Heart right ventricle (tissue), 16 donors: ENCODE results near the gene PABPC1L. TPM values are rescaled to one million over a fixed set of nuclear protein-coding genes. Genes with fewer than 3 reads are reported as not detected.

ENCODE experiments used
- ATAC-seq, 8 donors: fragments of 200-7000 bp; cut with Tn5 transposase; one replicate each; pipeline ENCODE4 v1.9.1; 2020; ENCODE audit warnings: mild to moderate bottlenecking in 8 of 8, moderate library complexity in 8 of 8, moderate number of reproducible peaks in 1 of 8
- DNase-seq, 2 donors: peaks; one replicate each; pipeline ENCODE4 v3.0.0-alpha.2; 2020
- H3K27ac ChIP-seq, 10 donors: fragments of 200-600 bp; sonication (generic) in 2 of 10; one replicate each; pipeline versions ENCODE4 v1.5.0 to v1.8.0; 2020 to 2022; ENCODE audit warnings: mild to moderate bottlenecking in 3 of 10
- H3K27me3 ChIP-seq, 7 donors: fragments of 200-600 bp; one replicate each; pipeline ENCODE4 v1.8.0; 2021 to 2022; ENCODE audit warnings: mild to moderate bottlenecking in 2 of 7
- H3K36me3 ChIP-seq, 9 donors: fragments of 200-600 bp; sonication (generic) in 1 of 9; one replicate each; pipeline versions ENCODE4 v1.5.0 to v1.8.0; 2020 to 2022; ENCODE audit warnings: mild to moderate bottlenecking in 2 of 9
- H3K4me1 ChIP-seq, 9 donors: fragments of 200-600 bp; sonication (generic) in 1 of 9; one replicate each; pipeline versions ENCODE4 v1.5.0 to v1.8.0; 2020 to 2022; ENCODE audit warnings: mild to moderate bottlenecking in 4 of 9
- H3K4me3 ChIP-seq, 10 donors: fragments of 200-600 bp; sonication (generic) in 2 of 10; one replicate each; pipeline versions ENCODE4 v1.5.0 to v1.8.0; 2020 to 2022; ENCODE audit warnings: mild to moderate bottlenecking in 7 of 10, moderate library complexity in 2 of 10
- H3K9me3 ChIP-seq, 11 donors: fragments of 200-600 bp in 10 of 11; sonication (generic) in 2 of 11; one replicate each; pipeline versions ENCODE4 v1.5.0 to v1.8.0; 2013 to 2022; ENCODE audit warnings: mild to moderate bottlenecking in 2 of 11, control low read depth in 1 of 11, moderate library complexity in 1 of 11
- CTCF ChIP-seq, 9 donors: fragments of 200-600 bp; sonication (generic) in 2 of 9; IDR thresholded peaks; one replicate each; pipeline versions ENCODE4 v1.5.0 to v1.8.0; 2021 to 2022; ENCODE audit warnings: antibody characterized with exemption in 9 of 9, mild to moderate bottlenecking in 5 of 9, moderate library complexity in 1 of 9
- WGBS, 2 donors: extraction: QIAGEN DNeasy Blood & Tissue Kit; methylation state at CpG; one replicate each; pipeline ENCODE4 v1.1.7; 2013; ENCODE audit warnings: inconsistent platforms in 1 of 2; 5-methylcytosine and 5-hydroxymethylcytosine counted together
- intact Hi-C, 10 donors: fragments of 100-400 bp; cut with DNase I; formaldehyde crosslinking; loops; one replicate each; pipeline versions ENCODE4 v1.11.1 to v1.14.2; 2022
- polyA plus RNA-seq, 2 donors: library from polyadenylated mRNA; stranded (reverse); fragments of 200-250 nt; gene quantifications; one replicate each; pipeline ENCODE4 v1.2.3, GENCODE V29; 2013
- total RNA-seq, 10 donors: library from RNA; stranded (reverse); fragmentation: NEBNext Ultra II Directional in 3 of 10; extraction: Animal tissue kit (Norgen Biotek cat#: 25700) in 3 of 10; gene quantifications; one replicate each; pipeline versions ENCODE4 v1.2.1 to v1.2.4, GENCODE V29; 2021 to 2023
- donor health status: Arrhythmogenic right ventricular cardiomyopathy.
- donor health status: ischemic (EF 13 %, LVEDD 7.1; RV severe dilation, severe dysfunction).
- donor health status: healthy with polysubstance abuse.
- donor health status: DM: no; HTN: yes; CAD: no.
- donor health status: DM: no; HTN: no; CAD: no.
- donor health status: ischemic (EF 25% LVEDD 6.9; RV normal size, moderate dysfunction).
- donor health status: ischemic (EF 25% LVEDD 5.7; RV mildly dilated, moderate dysfunction).
- donor health status: healthy.
- donor health status: DM: yes; HTN: yes; CAD: no.
- donor health status: Ischemic cardiomyopathy.
- donor health status: ischemic (EF 35%, LVEDD 5.7; RV mildly dilated, moderate dysfunction).
- donor health status: nonischemic (EF 11% LVEDD 7.7; RV severe dilation, severe dysfunction).
- donor health status: DM: yes; HTN: yes; CAD: no.
- donor health status: PGD.
- donor health status: ischemic (EF 29% LVEDD 5.4; RV normal size, mild dysfunction).
- donor health status: nonischemic (EF 23%, LVEDD 6.1; RV moderate dilation, normal function).

Gene PABPC1L
- total and polyA plus RNA-seq, 12 donors, result 0.89 to 14.3 (median 1.9) TPM

DNA sequence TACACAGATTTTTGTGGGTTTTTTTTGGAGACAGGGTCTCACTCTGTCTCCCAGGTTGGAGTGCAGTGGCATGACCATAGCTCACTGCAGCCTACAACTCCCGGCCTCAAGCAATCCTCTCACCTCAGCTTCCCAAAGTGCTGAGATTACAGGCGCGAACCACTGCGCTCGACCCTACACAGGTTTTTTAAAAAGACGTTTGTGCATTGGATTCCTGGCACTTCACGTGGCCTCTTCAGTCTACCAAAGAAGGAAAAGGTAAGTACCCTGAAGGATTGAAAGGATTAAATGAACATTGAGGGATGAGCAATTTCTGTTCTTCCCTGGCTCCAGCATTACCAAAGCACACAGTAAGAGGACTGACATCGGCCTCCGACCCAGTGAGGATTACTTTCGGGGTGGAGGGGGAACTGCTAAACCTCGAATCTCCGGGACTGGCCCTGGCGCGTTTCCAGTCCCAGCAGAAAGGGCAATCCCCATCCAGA lies 24.9 kb upstream of the PABPC1L start:
- no peak for TF ChIP-seq CTCF (IDR thresholded peaks at IDR 0.05)
- H3K4me1 ChIP-seq, result peaks cover 4 to 47% (median 43%) of the 10 kb centered on the region in 9 donors
- H3K27ac ChIP-seq, result peak overlapping the region in 9 of 10 donors; percentile 97 to 99 (median 99)
- peak overlapping the region; percentile 60 to 99 (median 96) for H3K4me3 ChIP-seq
- DNase-seq, result no peak
- peak in 5 of 8 donors; percentile 1 to 25 (median 5) for ATAC-seq
- WGBS, 2 donors, result 6% methylated on average over 14 of the region's 14 CpGs
- no peaks in the 10 kb centered on the region for H3K27me3 ChIP-seq
- H3K9me3 ChIP-seq, result no peaks in the 10 kb centered on the region
- intact Hi-C loops, result loop anchor here in 6 of 10 donors (5.0 to 10.0 kb wide), 3 partner anchors 77 to 82 kb away; partner anchors contain the start of genes STK4 (in 5 of the 6) and TOMM34 (in 2 of the 6)
- H3K36me3 ChIP-seq, result peaks cover 0 to 16% (median 0%) of the 10 kb centered on the region in 9 donors

DNA sequence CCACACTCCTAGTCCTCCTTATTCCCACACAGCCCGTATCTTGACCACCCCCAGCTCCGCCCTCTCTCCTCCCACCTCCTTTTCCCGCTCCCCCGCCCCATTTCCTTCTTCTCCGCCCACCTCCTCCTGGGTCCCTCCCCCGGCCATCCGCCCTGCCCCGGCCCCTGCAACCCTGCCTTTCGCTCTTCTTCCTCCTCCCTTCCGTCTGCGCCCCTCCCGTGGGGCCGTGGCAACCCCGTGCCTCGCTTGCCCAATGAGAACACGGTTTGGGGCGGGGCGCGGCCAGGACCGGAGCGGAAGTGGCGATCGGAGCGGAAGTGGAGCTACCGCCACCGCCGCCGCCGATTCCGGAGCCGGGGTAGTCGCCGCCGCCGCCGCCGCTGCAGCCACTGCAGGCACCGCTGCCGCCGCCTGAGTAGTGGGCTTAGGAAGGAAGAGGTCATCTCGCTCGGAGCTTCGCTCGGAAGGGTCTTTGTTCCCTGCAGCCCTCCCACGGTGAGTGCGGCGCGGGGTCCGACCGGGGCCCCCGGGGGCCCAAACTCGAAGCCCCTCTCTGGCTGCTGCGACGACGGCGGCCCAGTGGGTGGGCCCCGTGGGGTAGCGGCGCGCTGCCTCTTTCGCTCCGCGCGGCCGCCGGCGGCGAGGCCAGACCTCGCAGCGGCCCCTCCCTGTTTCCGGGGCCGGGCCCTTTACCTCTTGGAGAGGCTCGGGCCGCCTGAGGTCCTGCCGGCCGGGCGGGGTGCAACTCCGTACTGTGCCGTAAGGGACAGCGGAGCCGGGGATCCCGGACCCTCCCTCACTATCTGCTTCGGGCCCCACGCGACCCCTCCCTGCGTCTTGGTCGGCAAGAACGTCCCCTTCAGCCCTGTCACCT lies 24.2 kb upstream of the PABPC1L start, which contains the start of gene YWHAB:
Gene YWHAB (plus strand): TSS at position 314 of the 874 bp plus-strand sequence. CDS start 15,829 bp downstream, outside the sequence.
- TF ChIP-seq CTCF (IDR thresholded peaks at IDR 0.05), result peak in 3 of 9 donors; percentile 5 to 32 (median 29)
- DNase-seq (peak; percentile 99), ATAC-seq (peak; percentile 98 to 99 (median 99))
- WGBS, 2 donors, result 1% methylated on average over 63 to 88 of the region's 88 CpGs
- Histone ChIP-seq H3K4me1 (peaks cover 4 to 54% (median 50%) of the 10 kb centered on the region in 9 donors), H3K36me3 (peaks cover 0 to 20% (median 0%) of the 10 kb centered on the region in 9 donors), H3K9me3 (no peaks in the 10 kb centered on the region), H3K27ac (peak within 1 kb of the TSS; percentile 96 to 99 (median 99)), H3K4me3 (peak within 1 kb of the TSS; percentile 60 to 99 (median 96)), H3K27me3 (no peaks in the 10 kb centered on the region)
- intact Hi-C loops, result loop anchor here in 6 of 10 donors (5.0 to 10.0 kb wide), 3 partner anchors 77 to 82 kb away; partner anchors contain the start of genes STK4 (in 5 of the 6) and TOMM34 (in 2 of the 6)

DNA sequence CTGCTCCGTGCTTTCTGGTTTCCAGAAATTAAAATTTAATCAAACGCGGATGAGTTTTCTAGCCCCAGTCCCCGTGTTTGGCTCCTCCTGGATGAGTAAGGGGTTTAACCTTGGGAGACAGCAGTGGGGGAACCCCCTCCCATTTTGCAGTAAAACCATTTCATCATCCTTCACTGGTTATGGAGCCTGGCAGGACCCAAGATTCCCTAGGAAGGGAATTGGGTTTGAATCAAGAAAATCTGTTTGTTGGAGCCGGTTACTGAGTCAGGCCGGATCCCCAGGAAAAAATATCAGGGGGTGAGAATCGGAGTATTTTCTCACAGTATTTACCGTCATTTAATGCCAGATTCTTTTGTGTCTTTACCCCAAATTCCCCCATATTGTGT lies 23.6 kb upstream of the PABPC1L start:
- ATAC-seq (no peak), DNase-seq (no peak)
- no peaks in the 10 kb centered on the region for H3K27me3 ChIP-seq
- H3K4me1 ChIP-seq, result peaks cover 4 to 60% (median 56%) of the 10 kb centered on the region in 9 donors
- H3K4me3 ChIP-seq, result peak overlapping the region; percentile 60 to 99 (median 96)
- 0 to 1% methylated on average over 8 of the region's 8 CpGs for WGBS, 2 donors
- no peak for TF ChIP-seq CTCF (IDR thresholded peaks at IDR 0.05)
- H3K9me3 ChIP-seq, result no peaks in the 10 kb centered on the region
- H3K36me3 ChIP-seq, result peaks cover 0 to 27% (median 0%) of the 10 kb centered on the region in 9 donors
- peak overlapping the region in 9 of 10 donors; percentile 97 to 99 (median 99) for H3K27ac ChIP-seq
- intact Hi-C loops, result loop anchor here in 6 of 10 donors (5.0 to 10.0 kb wide), 3 partner anchors 76 to 81 kb away; partner anchors contain the start of genes STK4 (in 5 of the 6) and TOMM34 (in 2 of the 6)

DNA sequence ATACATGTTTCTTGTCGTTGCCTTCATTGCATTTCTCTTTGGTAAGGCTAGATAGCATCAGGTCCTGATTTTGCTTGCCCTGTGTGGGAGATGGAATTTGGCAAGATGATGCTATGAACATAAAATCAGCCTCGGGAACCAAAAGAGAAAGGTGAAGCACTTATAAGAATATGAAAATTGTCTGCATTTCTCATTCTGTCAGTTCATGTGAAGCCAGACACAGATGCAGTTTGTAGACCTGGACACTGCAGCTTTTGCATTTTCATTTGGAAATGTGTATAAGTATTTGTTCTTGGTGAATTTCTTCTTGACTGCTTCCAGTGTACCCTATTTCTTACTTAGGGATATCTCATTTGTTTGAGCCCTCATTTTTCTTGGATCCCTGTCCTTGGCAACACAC lies 23.0 kb upstream of the PABPC1L start:
- no peak for DNase-seq
- ATAC-seq, result no peak
- 4 to 8% methylated on average over 2 of the region's 2 CpGs for WGBS, 2 donors
- Histone ChIP-seq H3K27me3 (no peaks in the 10 kb centered on the region), H3K36me3 (peaks cover 0 to 32% (median 0%) of the 10 kb centered on the region in 9 donors), H3K9me3 (no peaks in the 10 kb centered on the region), H3K4me3 (peak overlapping the region; percentile 60 to 99 (median 96)), H3K27ac (peak overlapping the region in 7 of 10 donors; percentile 97 to 99 (median 99)), H3K4me1 (peaks cover 4 to 66% (median 61%) of the 10 kb centered on the region in 9 donors)
- TF ChIP-seq CTCF (IDR thresholded peaks at IDR 0.05), result no peak
- intact Hi-C loops, result loop anchor here in 6 of 10 donors (5.0 to 10.0 kb wide), 3 partner anchors 75 to 80 kb away; partner anchors contain the start of genes STK4 (in 5 of the 6) and TOMM34 (in 2 of the 6)
